ENCODE measurements around the gene U2AF1L4. TPM values are rescaled to one million over a fixed set of nuclear protein-coding genes. Genes with fewer than 3 reads are reported as not detected.
A peak's percentile ranks its signal among the peaks of the same experiment; 100 is the strongest.
"Not testable (repeated sequence)": the region's sequence is repeated elsewhere in the genome, so short reads cannot be mapped to it uniquely, and the experiment has no call there.

Gene U2AF1L4
- total RNA-seq, 1 donor = 5.8 TPM

DNA sequence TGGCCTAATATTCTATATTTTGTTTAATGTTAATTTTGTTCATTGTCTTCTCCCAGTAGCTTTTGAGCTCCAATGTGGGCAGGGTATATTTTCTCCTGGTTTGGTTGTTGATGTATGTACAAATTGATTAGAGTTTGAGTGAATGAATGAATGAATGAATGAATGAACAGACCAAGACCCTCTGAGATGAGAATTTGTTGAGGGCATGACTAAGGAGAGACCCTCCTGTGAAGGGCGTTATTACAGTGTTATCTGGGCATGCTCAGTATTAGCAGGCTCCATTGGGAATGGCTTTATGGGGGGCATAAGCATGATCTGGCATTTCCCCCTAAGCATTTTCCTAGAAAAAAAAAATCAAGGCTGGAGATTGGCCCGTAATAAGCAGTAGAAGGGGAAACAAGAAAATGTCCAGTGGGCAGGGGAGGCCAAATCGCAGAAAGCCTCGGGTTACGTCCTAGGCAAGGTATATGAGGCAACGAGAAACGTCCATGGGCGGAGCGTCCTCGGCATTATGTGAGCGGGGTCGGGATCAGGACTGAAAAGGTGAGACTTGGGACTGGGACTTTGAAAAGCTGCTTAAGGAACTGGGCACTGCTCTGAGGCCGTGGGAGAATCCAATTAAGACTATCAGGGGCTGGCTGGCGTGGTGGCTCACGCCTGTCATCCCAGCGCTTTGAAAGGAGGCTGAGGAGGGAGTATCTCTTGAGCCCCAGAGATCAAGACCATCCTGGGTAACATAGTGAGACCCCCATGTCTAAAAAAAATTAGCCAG is 29.2 kb upstream of the U2AF1L4 start:
- H2AFZ ChIP-seq (ENCODE audit: low read length) = peak overlapping the region; percentile 66
- peak overlapping the region; percentile 90 for H3K4me2 ChIP-seq (ENCODE audit: insufficient read depth, low read length)
- no peaks in the 10 kb centered on the region for H4K20me1 ChIP-seq (ENCODE audit: insufficient read depth, low read length)
- peak overlapping the region; percentile 79 for H3K4me3 ChIP-seq (ENCODE audit: insufficient read depth, low read length)
- peak; percentile 31 for DNase-seq (ENCODE audit: insufficient read length, low spot score, missing footprints)
- peaks cover 7% of the 10 kb centered on the region for H3K4me1 ChIP-seq (ENCODE audit: insufficient read depth, low read length)
- TF ChIP-seq, protein P1, sequence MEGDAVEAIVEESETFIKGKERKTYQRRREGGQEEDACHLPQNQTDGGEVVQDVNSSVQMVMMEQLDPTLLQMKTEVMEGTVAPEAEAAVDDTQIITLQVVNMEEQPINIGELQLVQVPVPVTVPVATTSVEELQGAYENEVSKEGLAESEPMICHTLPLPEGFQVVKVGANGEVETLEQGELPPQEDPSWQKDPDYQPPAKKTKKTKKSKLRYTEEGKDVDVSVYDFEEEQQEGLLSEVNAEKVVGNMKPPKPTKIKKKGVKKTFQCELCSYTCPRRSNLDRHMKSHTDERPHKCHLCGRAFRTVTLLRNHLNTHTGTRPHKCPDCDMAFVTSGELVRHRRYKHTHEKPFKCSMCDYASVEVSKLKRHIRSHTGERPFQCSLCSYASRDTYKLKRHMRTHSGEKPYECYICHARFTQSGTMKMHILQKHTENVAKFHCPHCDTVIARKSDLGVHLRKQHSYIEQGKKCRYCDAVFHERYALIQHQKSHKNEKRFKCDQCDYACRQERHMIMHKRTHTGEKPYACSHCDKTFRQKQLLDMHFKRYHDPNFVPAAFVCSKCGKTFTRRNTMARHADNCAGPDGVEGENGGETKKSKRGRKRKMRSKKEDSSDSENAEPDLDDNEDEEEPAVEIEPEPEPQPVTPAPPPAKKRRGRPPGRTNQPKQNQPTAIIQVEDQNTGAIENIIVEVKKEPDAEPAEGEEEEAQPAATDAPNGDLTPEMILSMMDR (IDR thresholded peaks at IDR 0.05; ENCODE audit: extremely low read depth, low read depth, low read length) = no peak
- H3K36me3 ChIP-seq (ENCODE audit: insufficient read depth, low read length) = no peaks in the 10 kb centered on the region
- H3K9me3 ChIP-seq (ENCODE audit: low read depth, low read length) = no peaks in the 10 kb centered on the region
- no peaks in the 10 kb centered on the region for H3K27me3 ChIP-seq (ENCODE audit: insufficient read depth, low read length)
- peaks cover 2% of the 10 kb centered on the region for H3K79me2 ChIP-seq (ENCODE audit: insufficient read depth, low read length)
- H3K27ac ChIP-seq (ENCODE audit: low read depth, low read length) = no peak overlapping the region

DNA sequence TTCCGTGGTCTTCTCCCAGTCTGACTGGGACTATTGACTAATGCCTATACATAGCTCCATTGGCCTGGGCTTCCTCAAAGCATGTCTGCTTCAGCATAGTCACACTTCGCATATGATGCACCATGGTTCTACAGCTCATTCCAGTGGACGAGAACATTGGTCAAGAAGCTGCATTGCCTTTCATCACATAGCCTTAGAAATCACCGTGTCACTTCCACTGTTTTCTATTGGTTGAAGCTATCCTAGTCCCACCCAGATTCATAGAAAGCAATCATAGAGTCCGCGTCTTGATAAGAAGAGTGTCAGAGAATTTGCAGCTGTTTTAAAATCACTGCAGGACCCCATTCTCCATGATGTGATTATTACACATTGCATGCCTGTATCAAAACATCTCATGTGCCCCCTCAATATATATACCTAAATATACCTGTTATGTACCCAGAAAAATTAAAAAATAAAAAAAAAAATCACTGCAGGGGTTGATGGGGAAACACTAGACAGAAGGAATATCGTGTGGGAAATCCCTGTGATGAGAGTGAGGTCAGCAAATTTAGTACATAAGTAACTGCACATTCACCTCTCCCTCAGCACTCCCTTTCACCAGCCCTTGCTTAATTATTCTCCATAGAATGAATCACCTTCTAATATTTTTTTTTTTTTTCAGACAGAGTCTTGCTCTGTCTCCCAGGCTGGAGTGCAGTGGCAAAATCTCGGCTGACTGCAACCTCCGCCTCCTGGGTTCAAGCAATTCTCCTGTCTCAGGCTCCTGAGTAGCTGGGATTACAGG is 28.0 kb upstream of the U2AF1L4 start:
- no peaks in the 10 kb centered on the region for H3K27me3 ChIP-seq (ENCODE audit: insufficient read depth, low read length)
- no peak overlapping the region for H2AFZ ChIP-seq (ENCODE audit: low read length)
- no peak overlapping the region for H3K27ac ChIP-seq (ENCODE audit: low read depth, low read length)
- H3K36me3 ChIP-seq (ENCODE audit: insufficient read depth, low read length) = peaks cover 7% of the 10 kb centered on the region
- H3K4me3 ChIP-seq (ENCODE audit: insufficient read depth, low read length) = no peak overlapping the region
- H3K4me2 ChIP-seq (ENCODE audit: insufficient read depth, low read length) = no peak overlapping the region
- TF ChIP-seq, protein P1 (IDR thresholded peaks at IDR 0.05; ENCODE audit: extremely low read depth, low read depth, low read length) = no peak
- no peaks in the 10 kb centered on the region for H3K9me3 ChIP-seq (ENCODE audit: low read depth, low read length)
- H3K79me2 ChIP-seq (ENCODE audit: insufficient read depth, low read length) = peaks cover 2% of the 10 kb centered on the region
- peak; percentile 88 for DNase-seq (ENCODE audit: insufficient read length, low spot score, missing footprints)
- H3K4me1 ChIP-seq (ENCODE audit: insufficient read depth, low read length) = peaks cover 7% of the 10 kb centered on the region
- H4K20me1 ChIP-seq (ENCODE audit: insufficient read depth, low read length) = no peaks in the 10 kb centered on the region

DNA sequence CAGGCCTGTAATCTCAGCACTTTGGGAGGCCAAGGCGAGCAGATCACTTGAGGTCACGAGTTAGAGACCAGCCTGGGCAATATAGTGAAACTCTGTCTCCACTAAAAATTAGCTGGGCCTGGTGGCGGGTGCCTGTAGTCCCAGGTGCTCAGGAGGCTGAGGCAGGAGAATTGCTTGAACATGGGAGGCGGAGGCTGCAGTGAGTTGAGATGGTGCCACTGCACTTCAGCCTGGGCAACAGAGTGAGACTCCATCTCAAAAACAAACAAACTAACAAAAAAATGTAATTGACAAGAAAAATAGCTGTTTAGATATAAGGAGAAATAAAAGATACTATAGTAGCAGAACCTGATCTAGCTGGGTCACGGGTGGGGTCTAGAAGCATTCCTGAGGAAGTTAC is 27.1 kb upstream of the U2AF1L4 start:
- H3K27me3 ChIP-seq (ENCODE audit: insufficient read depth, low read length); DNase-seq (ENCODE audit: insufficient read length, low spot score, missing footprints); H2AFZ ChIP-seq (ENCODE audit: low read length); H3K4me1 ChIP-seq (ENCODE audit: insufficient read depth, low read length); H4K20me1 ChIP-seq (ENCODE audit: insufficient read depth, low read length); H3K36me3 ChIP-seq (ENCODE audit: insufficient read depth, low read length); H3K79me2 ChIP-seq (ENCODE audit: insufficient read depth, low read length); H3K4me2 ChIP-seq (ENCODE audit: insufficient read depth, low read length); H3K27ac ChIP-seq (ENCODE audit: low read depth, low read length); H3K9me3 ChIP-seq (ENCODE audit: low read depth, low read length); H3K4me3 ChIP-seq (ENCODE audit: insufficient read depth, low read length): not testable (repeated sequence)

DNA sequence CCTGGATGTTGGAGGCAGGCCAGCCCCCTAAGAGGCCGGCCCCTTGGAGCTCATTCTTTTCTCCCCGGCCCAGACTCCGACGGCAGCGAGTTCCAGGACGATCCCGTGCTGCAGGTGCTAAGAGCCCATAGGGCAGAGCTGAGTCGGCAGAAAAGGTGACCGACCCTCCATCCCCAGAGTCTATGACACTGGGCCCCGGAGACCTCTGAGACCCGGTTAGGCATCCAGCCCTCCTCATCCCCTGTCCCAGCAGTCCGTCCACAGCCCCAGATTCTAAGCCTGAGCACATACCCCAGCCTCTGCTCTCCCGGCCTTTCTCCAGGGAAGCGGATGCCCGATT is 22.8 kb upstream of the U2AF1L4 start:
- H3K9me3 ChIP-seq (ENCODE audit: low read depth, low read length) = no peaks in the 10 kb centered on the region
- H3K27me3 ChIP-seq (ENCODE audit: insufficient read depth, low read length) = no peaks in the 10 kb centered on the region
- H3K4me3 ChIP-seq (ENCODE audit: insufficient read depth, low read length) = no peak overlapping the region
- H3K27ac ChIP-seq (ENCODE audit: low read depth, low read length) = no peak overlapping the region
- no peaks in the 10 kb centered on the region for H3K4me1 ChIP-seq (ENCODE audit: insufficient read depth, low read length)
- no peak for DNase-seq (ENCODE audit: insufficient read length, low spot score, missing footprints)
- H2AFZ ChIP-seq (ENCODE audit: low read length) = no peak overlapping the region
- peaks cover 19% of the 10 kb centered on the region for H3K36me3 ChIP-seq (ENCODE audit: insufficient read depth, low read length)
- H3K79me2 ChIP-seq (ENCODE audit: insufficient read depth, low read length) = no peaks in the 10 kb centered on the region
- no peak overlapping the region for H3K4me2 ChIP-seq (ENCODE audit: insufficient read depth, low read length)
- TF ChIP-seq, protein P1 (IDR thresholded peaks at IDR 0.05; ENCODE audit: extremely low read depth, low read depth, low read length) = no peak
- no peaks in the 10 kb centered on the region for H4K20me1 ChIP-seq (ENCODE audit: insufficient read depth, low read length)

All from osteoblast (primary cell).